ENCODE measurements around the gene GUCY1A1. TPM values are rescaled to one million over a fixed set of nuclear protein-coding genes. Genes with fewer than 3 reads are reported as not detected.

GUCY1A1 gene, protein sequence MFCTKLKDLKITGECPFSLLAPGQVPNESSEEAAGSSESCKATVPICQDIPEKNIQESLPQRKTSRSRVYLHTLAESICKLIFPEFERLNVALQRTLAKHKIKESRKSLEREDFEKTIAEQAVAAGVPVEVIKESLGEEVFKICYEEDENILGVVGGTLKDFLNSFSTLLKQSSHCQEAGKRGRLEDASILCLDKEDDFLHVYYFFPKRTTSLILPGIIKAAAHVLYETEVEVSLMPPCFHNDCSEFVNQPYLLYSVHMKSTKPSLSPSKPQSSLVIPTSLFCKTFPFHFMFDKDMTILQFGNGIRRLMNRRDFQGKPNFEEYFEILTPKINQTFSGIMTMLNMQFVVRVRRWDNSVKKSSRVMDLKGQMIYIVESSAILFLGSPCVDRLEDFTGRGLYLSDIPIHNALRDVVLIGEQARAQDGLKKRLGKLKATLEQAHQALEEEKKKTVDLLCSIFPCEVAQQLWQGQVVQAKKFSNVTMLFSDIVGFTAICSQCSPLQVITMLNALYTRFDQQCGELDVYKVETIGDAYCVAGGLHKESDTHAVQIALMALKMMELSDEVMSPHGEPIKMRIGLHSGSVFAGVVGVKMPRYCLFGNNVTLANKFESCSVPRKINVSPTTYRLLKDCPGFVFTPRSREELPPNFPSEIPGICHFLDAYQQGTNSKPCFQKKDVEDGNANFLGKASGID
- total RNA-seq (2014; rRNA removed; shearing (Covaris generic)): not detected in 2 replicates
- not detected in 2 replicates for total RNA-seq (2022)
- Bru-seq, nascent RNA: not detected
- BruChase-seq, experiment 1, labeled RNA remaining after a 6-hour chase: not detected
- BruChase-seq, experiment 2, labeled RNA remaining after a 2-hour chase: not detected
- long read RNA-seq: 0 reads

DNA sequence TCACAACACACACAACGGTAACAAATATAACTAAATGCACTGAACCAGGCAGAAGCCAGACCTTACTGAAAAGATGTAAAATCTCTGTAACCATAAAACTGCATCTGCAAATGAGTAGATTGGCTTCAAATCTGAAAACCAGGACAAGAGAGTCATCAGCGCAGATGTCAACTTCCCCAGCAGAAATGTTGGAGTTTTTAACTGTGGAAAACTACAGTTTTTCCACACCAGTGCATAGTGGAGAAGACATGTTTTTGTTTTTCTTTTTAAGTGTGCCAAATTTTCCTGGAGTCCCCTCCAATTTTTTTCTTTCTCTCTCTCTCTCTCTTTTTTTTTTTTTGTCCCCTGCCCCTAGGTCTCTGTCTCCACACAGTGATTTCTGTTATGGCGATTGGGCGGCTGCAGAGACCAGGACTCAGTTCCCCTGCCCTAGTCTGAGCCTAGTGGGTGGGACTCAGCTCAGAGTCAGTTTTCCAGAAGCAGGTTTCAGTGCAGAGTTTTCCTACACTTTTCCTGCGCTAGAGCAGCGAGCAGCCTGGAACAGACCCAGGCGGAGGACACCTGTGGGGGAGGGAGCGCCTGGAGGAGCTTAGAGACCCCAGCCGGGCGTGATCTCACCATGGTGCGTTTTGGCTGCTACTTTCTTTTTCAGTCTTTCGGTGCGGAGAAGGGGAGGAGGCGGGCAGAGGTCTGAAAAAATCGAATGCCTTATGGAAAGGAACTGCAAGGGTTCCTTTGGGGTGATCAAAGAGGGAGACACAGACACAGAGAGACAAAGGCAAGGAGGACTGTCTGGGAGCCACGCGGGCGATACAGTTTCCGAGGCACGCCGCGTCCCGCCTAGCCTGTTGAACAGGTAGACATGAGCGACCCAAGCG, at the start of gene GUCY1A1:
TSS of gene GUCY1A1 (plus strand) at position 505 of the 878 bp plus-strand sequence. CDS start 30,020 bp downstream, outside the sequence.
- H3K4me1 ChIP-seq (ENCODE audit: insufficient read depth, low read length, poor library complexity, severe bottlenecking): no peaks in the 10 kb centered on the region
- no peak within 1 kb of the TSS for H3K4me3 ChIP-seq (ENCODE audit: low read depth, low read length, poor library complexity, severe bottlenecking)
- H3K4me2 ChIP-seq (ENCODE audit: low read length): no peak within 1 kb of the TSS
- H3K36me3 ChIP-seq (ENCODE audit: insufficient read depth, low read length): no peaks in the 10 kb centered on the region
- no peak within 1 kb of the TSS for H2AFZ ChIP-seq (ENCODE audit: low read length)
- H3K27ac ChIP-seq (ENCODE audit: low read depth, low read length, poor library complexity, severe bottlenecking): no peak within 1 kb of the TSS
- H3K9me2 ChIP-seq (ENCODE audit: insufficient read depth, low read length): no peaks in the 10 kb centered on the region
- POLR2A ChIA-PET: no interaction called here
- no peak for TF ChIP-seq EZH2phosphoT487 (IDR thresholded peaks at IDR 0.05; ENCODE audit: borderline replicate concordance, low read depth, low read length)
- no peaks in the 10 kb centered on the region for H3K9me3 ChIP-seq (ENCODE audit: low read length)
- no peak for DNase-seq (ENCODE audit: low spot score)
- CTCF ChIA-PET (ENCODE audit: unreplicated experiment): no interaction called here
- no TSS peak for BruUV-seq (replicated peaks)
- intact Hi-C loops (cut with micrococcal nuclease; ENCODE audit: unreplicated experiment): no loop called here
- no peaks in the 10 kb centered on the region for H3K79me2 ChIP-seq (ENCODE audit: insufficient read depth, low read depth, low read length)
- no peaks in the 10 kb centered on the region for H4K20me1 ChIP-seq (ENCODE audit: insufficient read depth, low read length)

DNA sequence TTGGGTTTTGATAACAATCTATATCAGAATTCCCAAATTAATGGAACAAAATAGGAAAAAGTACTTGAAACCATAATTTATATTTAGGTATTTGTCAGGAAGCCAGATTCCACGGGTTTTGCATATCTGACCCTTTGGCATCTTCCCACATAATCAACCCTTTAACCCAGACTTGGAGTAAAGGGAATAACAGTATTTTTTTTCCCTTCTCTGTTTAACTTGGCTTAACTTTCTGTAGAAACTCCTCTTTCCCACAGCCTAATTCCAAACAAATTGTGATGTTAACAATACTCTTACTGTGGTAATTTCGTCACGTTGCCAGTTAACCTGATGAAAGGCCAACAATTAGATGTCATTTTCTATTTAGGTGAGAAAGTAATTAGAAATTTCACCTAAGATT, 49.4 kb upstream of the GUCY1A1 start:
- no peaks in the 10 kb centered on the region for H3K4me1 ChIP-seq (ENCODE audit: insufficient read depth, low read length, poor library complexity, severe bottlenecking)
- no TSS peak for BruUV-seq (replicated peaks)

More for the DNA sequence above, 49.4 kb upstream of the GUCY1A1 start:
- Histone ChIP-seq H3K36me3 (ENCODE audit: insufficient read depth, low read length) (no peaks in the 10 kb centered on the region), H3K9me2 (ENCODE audit: insufficient read depth, low read length) (no peaks in the 10 kb centered on the region), H2AFZ (ENCODE audit: low read length) (no peak overlapping the region), H3K9me3 (ENCODE audit: low read length) (no peaks in the 10 kb centered on the region), H3K4me3 (ENCODE audit: low read depth, low read length, poor library complexity, severe bottlenecking) (no peak overlapping the region), H3K27ac (ENCODE audit: low read depth, low read length, poor library complexity, severe bottlenecking) (no peak overlapping the region), H3K79me2 (ENCODE audit: insufficient read depth, low read depth, low read length) (no peaks in the 10 kb centered on the region), H3K4me2 (ENCODE audit: low read length) (no peak overlapping the region), H4K20me1 (ENCODE audit: insufficient read depth, low read length) (no peaks in the 10 kb centered on the region)
- no peak for DNase-seq (ENCODE audit: low spot score)
- TF ChIP-seq, protein P1, sequence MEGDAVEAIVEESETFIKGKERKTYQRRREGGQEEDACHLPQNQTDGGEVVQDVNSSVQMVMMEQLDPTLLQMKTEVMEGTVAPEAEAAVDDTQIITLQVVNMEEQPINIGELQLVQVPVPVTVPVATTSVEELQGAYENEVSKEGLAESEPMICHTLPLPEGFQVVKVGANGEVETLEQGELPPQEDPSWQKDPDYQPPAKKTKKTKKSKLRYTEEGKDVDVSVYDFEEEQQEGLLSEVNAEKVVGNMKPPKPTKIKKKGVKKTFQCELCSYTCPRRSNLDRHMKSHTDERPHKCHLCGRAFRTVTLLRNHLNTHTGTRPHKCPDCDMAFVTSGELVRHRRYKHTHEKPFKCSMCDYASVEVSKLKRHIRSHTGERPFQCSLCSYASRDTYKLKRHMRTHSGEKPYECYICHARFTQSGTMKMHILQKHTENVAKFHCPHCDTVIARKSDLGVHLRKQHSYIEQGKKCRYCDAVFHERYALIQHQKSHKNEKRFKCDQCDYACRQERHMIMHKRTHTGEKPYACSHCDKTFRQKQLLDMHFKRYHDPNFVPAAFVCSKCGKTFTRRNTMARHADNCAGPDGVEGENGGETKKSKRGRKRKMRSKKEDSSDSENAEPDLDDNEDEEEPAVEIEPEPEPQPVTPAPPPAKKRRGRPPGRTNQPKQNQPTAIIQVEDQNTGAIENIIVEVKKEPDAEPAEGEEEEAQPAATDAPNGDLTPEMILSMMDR (conservative IDR thresholded peaks at IDR 0.05; ENCODE audit: low read length): no peak
- TF ChIP-seq EZH2phosphoT487 (IDR thresholded peaks at IDR 0.05; ENCODE audit: borderline replicate concordance, low read depth, low read length): no peak
- POLR2A ChIA-PET: interaction anchor here (1.1 kb wide), 1 partner anchor 18 kb away, joined by 3 read pairs; no protein-coding TSS in a partner anchor
- intact Hi-C loops (cut with micrococcal nuclease; ENCODE audit: unreplicated experiment): no loop called here
- CTCF ChIA-PET (ENCODE audit: unreplicated experiment): no interaction called here
